Kidney epithelial cell (primary cell): ENCODE results near the gene TEN1. TPM values are rescaled to one million over a fixed set of nuclear protein-coding genes. Genes with fewer than 3 reads are reported as not detected.
A peak's percentile ranks its signal among the peaks of the same experiment; 100 is the strongest.

ENCODE experiments used
- DNase-seq: peaks from one replicate; pipeline ENCODE4 v3.0.0-alpha.2; 2010; ENCODE audit warnings: low read depth
- H3K27me3 ChIP-seq: 2 replicates; pipeline ENCODE4 v1.6.0; 2011; ENCODE audit warnings: low read length; ENCODE audit not compliant: control insufficient read depth, insufficient read depth
- H3K36me3 ChIP-seq: 2 replicates; pipeline ENCODE4 v1.5.1; 2011; ENCODE audit warnings: low read length; ENCODE audit not compliant: control insufficient read depth, insufficient read depth
- H3K4me3 ChIP-seq: 2 replicates; pipeline ENCODE4 v1.5.1; 2011; ENCODE audit warnings: low read depth, mild to moderate bottlenecking, control low read depth, low read length
- CTCF ChIP-seq: IDR thresholded peaks from 2 replicates; pipeline ENCODE4 v1.5.1; 2011; ENCODE audit warnings: mild to moderate bottlenecking, moderate library complexity, low read length, control low read depth, inconsistent platforms; ENCODE audit not compliant: insufficient read depth, poor library complexity, severe bottlenecking
- total RNA-seq: library from RNA; depleted of rRNA; stranded (reverse); fragments of >200 nt; gene quantifications from 2 replicates; pipeline ENCODE4 v1.2.3, GENCODE V29; 2015

The TEN1 gene
- total RNA-seq, 1 donor from 2014 or later = 28.9 TPM

DNA sequence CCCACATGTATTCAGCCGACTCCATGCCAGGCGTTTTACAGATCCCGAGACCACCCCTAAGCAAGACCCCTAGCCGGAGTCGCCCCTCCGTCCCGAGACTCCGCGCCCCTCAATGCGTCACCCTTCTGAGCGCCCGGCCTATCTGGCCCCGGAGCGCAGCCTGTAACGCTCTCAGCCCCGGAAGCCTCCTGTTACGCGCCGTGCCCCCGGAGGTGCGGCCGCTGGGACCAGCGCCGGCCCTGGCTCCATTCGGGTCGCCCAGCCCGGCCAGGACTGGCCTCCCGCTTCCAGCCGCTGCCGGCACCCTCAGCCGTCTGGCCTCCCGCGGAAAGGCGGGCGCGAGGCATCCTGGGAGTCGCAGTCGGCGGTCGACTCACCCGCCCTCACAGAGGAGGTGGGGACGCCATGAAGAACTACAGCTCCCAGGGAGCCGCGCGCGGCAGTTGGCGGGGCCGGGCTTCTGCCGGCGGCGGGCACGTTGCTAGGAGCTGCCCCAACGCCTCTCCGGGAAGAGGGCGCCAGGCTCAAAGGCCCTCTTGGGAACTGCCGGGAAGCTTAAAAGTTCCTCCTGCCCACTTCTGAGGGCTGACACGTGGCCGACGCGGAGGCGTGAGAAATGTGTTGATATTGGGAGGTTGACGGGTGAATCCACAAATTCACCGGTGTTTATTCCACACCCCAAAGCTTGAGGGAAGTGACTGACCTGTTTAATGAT is 38.2 kb upstream of the TEN1 start, which contains the start of gene FBF1:
FBF1 (minus strand) TSS at position 316 of the 715 bp plus-strand sequence. CDS start 2,893 bp downstream, outside the sequence.
- Histone ChIP-seq H3K36me3 (no peaks in the 10 kb centered on the region), H3K27me3 (no peaks in the 10 kb centered on the region), H3K4me3 (peak within 1 kb of the TSS; percentile 97)
- no peak for TF ChIP-seq CTCF
- peak; percentile 79 for DNase-seq

GRCh38 chr17:75941442-75941819 is 37.6 kb upstream of the TEN1 start:
- DNase-seq = no peak
- TF ChIP-seq CTCF = no peak
- H3K36me3 ChIP-seq = peaks cover 2% of the 10 kb centered on the region
- no peaks in the 10 kb centered on the region for H3K27me3 ChIP-seq
- peak overlapping the region; percentile 32 for H3K4me3 ChIP-seq

DNA sequence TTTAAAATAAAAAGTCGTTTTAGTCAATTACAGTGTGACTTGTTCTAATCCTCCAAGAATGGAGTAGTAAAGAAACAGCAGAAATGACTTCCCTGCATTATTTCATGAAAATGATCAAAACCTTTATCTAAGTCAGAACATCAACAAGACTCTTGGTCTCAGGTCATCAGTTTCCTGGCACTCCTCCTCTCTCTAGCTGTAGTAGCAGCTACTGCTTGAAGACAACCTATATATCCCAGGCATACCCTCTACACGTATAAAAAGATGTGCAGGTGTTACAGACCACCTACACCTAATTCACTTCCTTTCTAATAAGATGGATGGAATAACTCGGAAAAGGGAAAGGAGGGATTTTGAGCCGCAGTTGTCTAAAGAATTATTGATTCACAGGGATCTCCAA is 36.6 kb upstream of the TEN1 start:
- peaks cover 2% of the 10 kb centered on the region for H3K36me3 ChIP-seq
- H3K4me3 ChIP-seq = no peak overlapping the region
- H3K27me3 ChIP-seq = no peaks in the 10 kb centered on the region
- TF ChIP-seq CTCF = no peak
- no peak for DNase-seq

DNA sequence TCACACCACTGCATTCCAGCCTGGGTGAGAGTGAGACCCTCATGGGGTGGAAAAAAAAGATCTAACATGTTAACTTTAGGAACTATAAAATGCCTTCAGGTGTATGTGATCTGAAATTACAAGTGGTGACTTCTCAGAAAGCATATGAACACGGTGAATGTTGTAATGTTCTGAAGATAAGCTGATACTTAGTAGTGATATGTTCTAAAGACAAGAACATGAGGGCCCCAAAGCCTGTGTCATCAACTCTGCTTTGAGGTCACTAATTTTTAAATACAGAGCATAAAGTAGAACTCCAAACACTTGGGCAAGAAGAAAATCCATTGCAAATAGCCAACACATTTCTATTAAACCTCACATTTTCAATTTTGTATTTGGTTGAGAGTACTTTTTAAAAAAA is 35.5 kb upstream of the TEN1 start:
- Histone ChIP-seq H3K4me3 (no peak overlapping the region), H3K36me3 (peaks cover 3% of the 10 kb centered on the region), H3K27me3 (no peaks in the 10 kb centered on the region)
- no peak for DNase-seq
- no peak for TF ChIP-seq CTCF

DNA sequence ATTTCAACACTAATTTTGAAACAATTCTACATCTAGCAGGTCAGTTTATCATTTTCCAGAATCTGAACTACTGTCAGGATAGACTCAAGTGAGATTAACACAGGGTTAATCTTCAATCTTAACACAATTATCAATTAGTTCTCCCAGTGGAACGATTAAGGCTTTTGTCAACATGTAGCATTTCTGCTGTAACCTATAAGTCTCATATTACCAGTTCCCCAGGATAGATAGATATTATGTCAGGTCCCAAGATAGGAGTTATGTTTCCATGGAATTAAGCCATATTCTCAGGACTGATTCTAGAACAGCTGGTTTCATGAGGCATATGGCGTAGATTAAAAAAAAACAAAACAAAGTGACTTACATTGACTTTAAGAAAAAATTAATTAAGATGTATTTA is 33.8 kb upstream of the TEN1 start:
- Histone ChIP-seq H3K27me3 (no peaks in the 10 kb centered on the region), H3K4me3 (no peak overlapping the region), H3K36me3 (peaks cover 3% of the 10 kb centered on the region)
- TF ChIP-seq CTCF = no peak
- DNase-seq = no peak

GRCh38 chr17:75950421-75950820 is 28.6 kb upstream of the TEN1 start:
- Histone ChIP-seq H3K27me3 (no peaks in the 10 kb centered on the region), H3K36me3 (peaks cover 5% of the 10 kb centered on the region), H3K4me3 (no peak overlapping the region)
- DNase-seq = no peak
- no peak for TF ChIP-seq CTCF
